Endometrium (tissue), 2 donors: ENCODE data around the gene DYSF.

Experiments used
- FAIRE-seq: peaks from 2 replicates; lab custom pipeline; 2012; peaks lifted over from hg19 to GRCh38; lab: Jason Lieb, UNC
- donor health status: control.
- donor health status: control.

DYSF gene

GRCh38 chr2:71575966-71576365 is 122.6 kb downstream of the DYSF start:
- no peak for FAIRE-seq

- no peak for FAIRE-seq
These were observed 123.2 kb downstream of the DYSF start for GRCh38 chr2:71576541-71576940.

DNA sequence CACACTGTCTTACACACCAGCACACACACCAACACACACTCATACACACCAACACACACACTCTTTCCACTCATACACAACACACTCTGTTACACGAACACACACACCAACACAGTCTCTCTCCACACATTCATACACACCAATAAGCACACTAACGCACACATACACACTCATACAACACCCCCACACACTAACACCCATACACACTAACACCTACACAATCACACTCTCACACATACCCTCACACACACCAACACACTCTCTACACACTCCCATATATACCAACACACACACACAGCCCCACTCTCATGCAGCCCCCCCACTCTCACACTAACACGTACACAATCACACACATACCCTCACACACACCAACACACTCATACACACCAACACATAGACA is 123.8 kb downstream of the DYSF start:
- FAIRE-seq, result no peak

- no peak for FAIRE-seq
These were observed 125.5 kb downstream of the DYSF start for GRCh38 chr2:71578767-71579342.

DNA sequence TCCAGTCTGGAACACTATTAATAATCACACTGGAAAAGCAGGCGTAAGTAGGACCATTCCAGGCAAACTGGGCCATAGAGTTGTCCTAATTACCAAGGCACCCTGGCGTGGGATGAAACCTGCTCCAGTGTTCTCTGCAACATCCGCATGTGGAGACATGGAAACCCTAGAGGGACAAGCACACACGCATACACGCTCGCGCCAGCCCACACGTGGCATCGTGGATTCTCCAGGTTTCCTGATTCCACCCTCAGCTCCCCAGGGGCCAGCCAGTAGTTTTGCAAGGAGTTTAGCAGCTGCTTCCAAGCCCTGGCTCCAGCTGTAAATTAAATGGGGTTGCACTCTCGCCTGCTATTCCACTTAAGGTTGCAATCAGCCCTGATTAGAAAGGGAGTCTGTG is 127.7 kb downstream of the DYSF start:
- FAIRE-seq, result no peak

DNA sequence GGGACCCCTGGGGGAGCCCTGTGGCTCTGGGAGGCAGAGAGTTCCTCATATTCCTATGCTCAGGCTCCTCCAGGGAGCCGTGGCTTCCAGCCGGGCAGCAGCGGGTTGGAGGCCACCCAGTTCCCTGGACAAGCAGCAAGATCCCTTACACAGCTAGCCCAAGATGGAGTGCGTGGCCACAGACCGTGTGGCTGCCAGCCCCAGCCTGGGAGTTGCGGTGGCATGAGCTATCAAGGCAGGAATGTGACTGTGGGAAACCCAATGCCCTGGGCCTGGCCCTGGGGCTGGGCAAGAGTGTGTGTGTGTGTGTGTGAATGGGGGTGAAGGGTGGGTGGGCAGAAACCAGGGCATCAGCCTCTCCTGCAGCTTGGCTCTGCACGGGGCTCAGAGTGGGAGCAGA is 130.5 kb downstream of the DYSF start:
- FAIRE-seq, result no peak

DNA sequence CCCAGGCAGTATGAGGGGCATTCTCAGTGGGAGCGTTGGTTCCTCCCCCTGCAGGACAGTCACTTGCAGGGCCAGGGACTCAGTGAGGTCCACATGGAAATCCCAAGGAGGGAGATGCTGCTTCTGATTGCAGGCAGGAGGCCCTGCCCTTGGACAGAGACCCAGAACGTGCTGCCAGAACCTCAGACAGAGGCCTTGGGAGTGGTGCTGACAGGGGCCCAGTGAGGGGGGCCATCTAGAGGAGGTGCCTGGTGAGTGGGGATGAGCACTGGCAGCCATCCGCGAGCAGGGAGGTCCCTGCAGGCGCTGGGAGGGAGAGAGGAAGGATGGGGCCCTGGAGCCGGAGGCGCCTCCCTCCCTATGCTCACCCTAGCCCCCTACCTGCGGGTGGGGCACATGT is 133.1 kb downstream of the DYSF start:
- no peak for FAIRE-seq

- FAIRE-seq, result no peak
These were observed 134.2 kb downstream of the DYSF start for GRCh38 chr2:71587509-71588073.

GRCh38 chr2:71588497-71589170 is 135.3 kb downstream of the DYSF start:
- FAIRE-seq, result no peak

GRCh38 chr2:71589763-71590162 is 136.4 kb downstream of the DYSF start:
- FAIRE-seq, result no peak

GRCh38 chr2:71591044-71591443 is 137.7 kb downstream of the DYSF start:
- FAIRE-seq, result no peak

DNA sequence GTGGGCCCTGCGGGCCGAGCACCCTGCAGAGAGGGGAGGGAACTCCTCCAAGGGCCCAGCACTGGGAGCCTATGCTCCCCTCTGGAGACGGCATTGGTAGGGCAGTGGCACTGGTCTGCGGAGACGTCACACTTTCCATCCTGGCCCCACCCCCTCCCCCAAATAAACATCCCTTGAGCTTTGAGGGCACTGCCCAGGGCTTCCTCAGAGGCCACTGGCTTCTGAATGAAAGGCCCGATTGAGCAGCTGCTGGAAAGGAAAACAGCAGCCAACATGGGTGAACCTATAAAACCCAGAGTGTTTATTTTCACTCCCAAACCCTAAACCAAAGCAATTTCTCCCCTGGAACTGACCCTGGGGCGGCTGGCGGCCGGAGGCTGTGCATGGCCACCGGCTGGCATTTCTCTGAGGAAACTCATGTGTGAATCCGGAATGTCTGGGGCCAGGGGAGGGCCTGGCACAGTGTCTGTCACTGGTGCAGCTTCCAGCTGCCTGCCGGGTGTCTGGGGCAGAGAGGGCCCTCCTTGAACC is 138.9 kb downstream of the DYSF start:
- FAIRE-seq, result no peak

DNA sequence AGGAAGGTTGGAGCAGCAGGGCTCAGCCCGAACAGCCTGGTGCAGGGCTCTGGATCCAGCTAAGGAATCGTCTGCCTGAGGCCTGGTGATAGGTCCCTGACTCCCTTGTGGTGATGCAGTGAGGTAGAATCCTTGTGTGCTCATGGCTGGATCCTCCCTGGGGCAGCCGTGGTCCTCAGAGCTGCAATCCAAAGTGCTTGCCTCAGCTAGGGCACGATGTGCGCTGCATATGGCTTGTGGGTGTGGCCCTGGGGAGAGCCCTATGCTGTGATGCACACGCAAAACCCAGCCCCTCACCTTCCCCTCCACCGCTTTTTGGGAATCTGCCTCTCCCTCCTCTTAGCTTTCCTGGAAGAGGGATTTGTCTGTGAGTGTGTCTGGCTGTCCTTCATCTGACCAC is 142.2 kb downstream of the DYSF start:
- FAIRE-seq, result no peak

DNA sequence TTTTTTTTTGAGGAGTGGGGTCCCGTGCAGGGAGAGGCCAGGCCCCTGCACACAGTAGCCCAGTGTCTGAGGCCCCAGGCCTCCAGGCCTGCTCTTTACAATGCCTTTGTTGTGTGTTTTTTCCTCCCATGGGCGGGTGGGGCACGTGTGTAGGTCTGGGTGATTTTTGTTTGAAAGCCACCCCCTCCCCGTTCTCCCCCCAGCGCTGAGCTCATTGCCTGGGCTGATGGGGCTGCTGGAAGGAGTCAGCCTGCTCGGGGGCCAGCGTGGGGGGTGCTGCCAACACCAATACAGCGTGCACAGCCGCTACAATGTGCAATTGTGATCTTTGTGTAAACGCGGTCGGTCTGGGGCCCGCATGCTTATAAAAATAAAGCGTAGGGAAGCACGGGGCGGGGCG is 142.7 kb downstream of the DYSF start:
- no peak for FAIRE-seq

DNA sequence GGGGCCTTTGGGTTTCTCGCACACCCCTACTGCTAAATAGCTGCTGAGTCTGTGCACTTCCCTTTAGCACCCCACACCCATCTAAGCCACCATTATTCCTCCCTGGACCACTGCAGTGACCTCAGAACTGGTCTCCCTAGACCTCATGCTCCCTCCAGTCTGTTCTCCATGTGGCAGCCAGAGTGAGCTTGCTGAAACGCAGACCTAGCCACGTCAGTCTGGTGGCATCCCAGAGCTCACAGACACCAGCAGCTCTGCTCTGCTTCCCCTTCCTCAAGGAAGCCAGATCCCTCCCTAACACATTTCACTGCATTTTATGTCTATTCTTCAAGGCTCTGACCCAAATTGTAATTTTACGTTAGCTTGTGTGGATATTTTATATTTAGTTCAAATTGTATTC is 144.4 kb downstream of the DYSF start:
- no peak for FAIRE-seq

GRCh38 chr2:71598526-71598925 is 145.2 kb downstream of the DYSF start:
- FAIRE-seq, result no peak

GRCh38 chr2:71599038-71599437 is 145.7 kb downstream of the DYSF start:
- no peak for FAIRE-seq

- FAIRE-seq, result no peak
These were observed 146.4 kb downstream of the DYSF start for GRCh38 chr2:71599646-71600236.

DNA sequence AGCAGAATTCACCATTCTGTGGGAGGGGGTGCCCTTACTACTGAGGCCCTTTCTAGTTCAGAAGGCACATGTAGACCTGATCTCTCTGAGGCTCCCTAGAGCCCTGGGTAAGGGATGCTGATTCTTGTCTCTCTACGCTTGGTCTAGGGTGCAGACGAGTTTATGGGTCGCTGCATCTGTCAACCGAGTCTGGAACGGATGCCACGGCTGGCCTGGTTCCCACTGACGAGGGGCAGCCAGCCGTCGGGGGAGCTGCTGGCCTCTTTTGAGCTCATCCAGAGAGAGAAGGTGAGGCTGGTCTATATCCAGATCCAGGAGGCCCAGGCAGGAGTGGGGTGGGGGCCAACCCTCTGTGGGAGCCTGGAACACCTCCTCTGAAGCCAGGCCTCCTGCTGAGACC is 147.2 kb downstream of the DYSF start:
- no peak for FAIRE-seq

DNA sequence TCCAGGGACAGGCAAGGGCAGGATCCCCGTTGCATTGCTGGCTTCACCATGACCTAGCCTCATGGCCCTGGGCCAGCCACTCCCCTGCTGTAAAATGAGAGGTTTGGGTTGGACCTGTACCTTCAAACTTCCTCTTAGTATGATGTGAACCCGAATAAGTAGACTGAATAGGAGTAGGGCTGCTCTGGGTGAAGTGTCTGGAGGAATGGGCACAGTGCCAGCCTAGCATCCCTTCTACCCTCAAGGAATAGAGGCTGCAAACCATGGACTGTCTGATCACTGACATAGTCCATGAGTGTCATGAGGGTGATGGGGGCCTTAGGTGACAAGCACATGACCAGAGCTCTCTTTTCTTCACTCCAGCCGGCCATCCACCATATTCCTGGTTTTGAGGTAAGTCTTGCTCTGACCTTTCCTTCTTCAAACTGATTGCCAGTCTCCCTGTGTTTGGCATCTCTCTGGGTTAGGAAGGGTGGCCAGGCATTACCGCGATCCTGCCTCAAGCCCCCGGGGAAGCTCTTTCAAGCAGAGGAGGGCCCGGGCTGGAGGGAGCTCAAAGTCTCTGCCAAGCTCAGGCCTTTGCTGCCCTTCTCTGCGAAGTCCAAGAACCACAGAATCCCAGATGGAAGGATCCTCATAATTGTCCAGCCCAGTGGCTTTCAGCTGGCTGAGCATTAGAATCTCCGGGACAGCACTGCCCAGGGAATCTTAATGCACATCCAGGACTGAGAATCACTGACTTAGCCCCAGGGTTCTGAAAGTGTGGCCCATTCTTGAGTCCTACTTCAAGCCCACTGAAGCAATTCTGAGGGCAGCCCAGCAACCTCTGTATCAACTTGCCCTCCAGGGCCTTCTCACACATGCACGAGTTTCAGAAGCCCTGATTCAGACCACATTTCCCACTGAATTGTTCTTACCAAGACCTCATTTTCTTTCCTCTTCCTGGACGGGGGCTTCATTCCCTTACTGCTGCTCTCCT is 148.1 kb downstream of the DYSF start:
- FAIRE-seq, result no peak

DNA sequence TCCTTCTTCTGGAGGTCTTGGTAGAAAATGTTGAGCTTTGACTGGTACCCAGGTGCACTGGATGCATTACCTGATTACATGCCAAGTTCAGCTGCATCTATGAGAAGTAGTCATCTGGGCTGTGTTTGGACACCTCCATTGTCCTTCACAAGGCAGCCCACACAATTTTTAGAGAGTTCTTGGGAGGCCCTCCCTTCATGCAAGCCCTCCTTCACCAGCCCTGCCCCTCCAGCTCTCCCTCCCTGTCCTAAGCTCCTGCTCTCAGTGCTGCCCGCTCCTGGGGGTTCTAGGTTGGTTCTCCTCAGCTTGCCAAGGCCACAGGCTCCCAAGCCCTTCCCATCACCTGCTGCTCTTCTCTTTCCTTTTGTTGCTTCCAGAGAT is 148.7 kb downstream of the DYSF start:
- FAIRE-seq, result no peak

- FAIRE-seq, result no peak
These were observed 149.2 kb downstream of the DYSF start for GRCh38 chr2:71602581-71602980.
